Tibial artery (tissue), 4 donors: ENCODE measurements around the gene UST.

Source experiments
- DNase-seq, 2 donors: peaks; one replicate each; pipeline ENCODE4 v3.0.0-alpha.2; 2019
- H3K27ac ChIP-seq, 2 donors: fragments of 200-600 bp; sonication (generic) in 1 of 2; 1 replicate in 1 of 2; 2 replicates in 1 of 2; pipeline ENCODE4 v1.5.1; 2018 to 2019; ENCODE audit warnings: mild to moderate bottlenecking in 1 of 2
- H3K27me3 ChIP-seq, 2 donors: fragments of 200-600 bp; sonication (generic) in 1 of 2; one replicate each; pipeline versions ENCODE4 v1.5.1 to v1.6.0; 2016 to 2019
- H3K36me3 ChIP-seq, 3 donors: fragments of 200-600 bp; sonication (generic) in 2 of 3; one replicate each; pipeline ENCODE4 v1.5.1; 2016 to 2019; ENCODE audit warnings: mild to moderate bottlenecking in 2 of 3
- H3K4me1 ChIP-seq, 4 donors: fragments of 200-600 bp; sonication (generic) in 2 of 4; 1 replicate in 3 of 4; 2 replicates in 1 of 4; pipeline ENCODE4 v1.5.1; 2016 to 2019
- H3K4me3 ChIP-seq, 2 donors: fragments of 200-600 bp; sonication (generic) in 1 of 2; 1 replicate in 1 of 2; 2 replicates in 1 of 2; pipeline ENCODE4 v1.5.1; 2018 to 2019; ENCODE audit warnings: mild to moderate bottlenecking in 2 of 2
- H3K9me3 ChIP-seq, 3 donors: fragments of 200-600 bp; sonication (generic) in 1 of 3; one replicate each; pipeline ENCODE4 v1.5.1; 2016 to 2019
- CTCF ChIP-seq, 2 experiments: fragments of 200-600 bp in 1 of 2; fragments of 450-650 bp in 1 of 2; IDR thresholded peaks; one replicate each; pipeline ENCODE4 v1.5.1; 2017 to 2019; ENCODE audit warnings: antibody characterized with exemption in 2 of 2, mild to moderate bottlenecking in 1 of 2, moderate library complexity in 1 of 2
- intact Hi-C: fragments of 100-400 bp; cut with DNase I; formaldehyde crosslinking; loops from one replicate; pipeline ENCODE4 v1.15.0; 2023; ENCODE audit warnings: low total_unique reads

UST gene

DNA sequence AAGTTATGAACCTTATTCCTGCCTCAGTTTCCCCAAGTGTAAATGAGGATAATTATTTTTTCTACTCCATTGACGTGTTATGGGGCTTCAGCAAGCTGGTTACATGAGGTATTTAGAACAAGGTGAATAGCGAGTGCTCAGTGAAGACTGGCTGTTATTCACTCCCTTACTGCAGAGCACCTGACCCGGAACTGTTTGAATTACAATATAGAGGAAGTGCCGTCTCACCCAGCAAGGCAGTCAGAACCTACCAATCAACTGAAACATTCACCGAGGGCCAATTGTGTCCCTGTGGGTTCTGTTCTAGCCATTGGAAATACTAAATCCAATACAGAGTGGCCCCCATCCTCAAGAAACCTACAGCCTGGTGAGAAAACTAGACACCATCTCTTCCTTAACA, 216.9 kb downstream of the UST start:
- Histone ChIP-seq H3K4me1 (peaks cover 0 to 13% (median 0%) of the 10 kb centered on the region in 4 donors), H3K36me3 (peaks cover 0 to 6% (median 0%) of the 10 kb centered on the region in 3 donors), H3K27me3 (no peaks in the 10 kb centered on the region), H3K4me3 (no peak overlapping the region), H3K9me3 (no peaks in the 10 kb centered on the region), H3K27ac (no peak overlapping the region)
- TF ChIP-seq CTCF (IDR thresholded peaks at IDR 0.05), result no peak
- intact Hi-C loops, result no loop called here
- DNase-seq, result no peak

- peaks cover 0 to 6% (median 0%) of the 10 kb centered on the region in 3 donors for H3K36me3 ChIP-seq
- H3K4me1 ChIP-seq, result peaks cover 0 to 20% (median 0%) of the 10 kb centered on the region in 4 donors
- no peak overlapping the region for H3K27ac ChIP-seq
- H3K27me3 ChIP-seq, result no peaks in the 10 kb centered on the region
- intact Hi-C loops, result no loop called here
- H3K4me3 ChIP-seq, result no peak overlapping the region
- TF ChIP-seq CTCF (IDR thresholded peaks at IDR 0.05), result no peak
- no peaks in the 10 kb centered on the region for H3K9me3 ChIP-seq
- no peak for DNase-seq
Observed at GRCh38 chr6:148964467-148964866, 217.6 kb downstream of the UST start.

DNA sequence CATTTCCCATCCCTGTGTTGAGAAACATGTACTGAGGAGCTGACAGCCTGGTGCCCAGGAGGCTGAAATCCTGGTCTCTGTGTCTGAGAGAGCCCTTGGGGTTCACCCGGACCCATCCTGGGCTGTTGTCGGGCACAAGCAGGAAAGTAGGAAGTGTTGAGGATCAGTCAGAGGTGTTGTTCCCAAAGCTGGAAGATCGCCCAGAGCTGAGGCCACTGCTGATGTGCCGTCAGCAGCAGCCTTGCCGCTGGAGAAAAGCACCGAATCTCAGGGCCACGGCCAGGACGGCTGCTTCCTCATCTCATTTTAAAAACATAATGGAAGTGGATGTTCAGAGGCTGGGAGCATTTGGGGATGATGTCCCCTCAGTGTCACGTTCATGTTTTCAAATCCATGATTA, 218.5 kb downstream of the UST start:
- Histone ChIP-seq H3K4me3 (no peak overlapping the region), H3K27ac (no peak overlapping the region), H3K36me3 (peaks cover 0 to 6% (median 0%) of the 10 kb centered on the region in 3 donors), H3K4me1 (peaks cover 0 to 24% (median 0%) of the 10 kb centered on the region in 4 donors), H3K27me3 (no peaks in the 10 kb centered on the region), H3K9me3 (no peaks in the 10 kb centered on the region)
- intact Hi-C loops, result no loop called here
- no peak for TF ChIP-seq CTCF (IDR thresholded peaks at IDR 0.05)
- no peak for DNase-seq

- no peak for DNase-seq
Observed at GRCh38 chr6:148967011-148967520, 220.2 kb downstream of the UST start.

GRCh38 chr6:148967541-148967956, 220.7 kb downstream of the UST start:
- Histone ChIP-seq H3K36me3 (peaks cover 0 to 6% (median 0%) of the 10 kb centered on the region in 3 donors), H3K27ac (no peak overlapping the region)
- no peak for DNase-seq

More at GRCh38 chr6:148967011-148967520, 220.2 kb downstream of the UST start:
- Histone ChIP-seq H3K9me3 (no peaks in the 10 kb centered on the region), H3K4me3 (no peak overlapping the region), H3K4me1 (peaks cover 0 to 31% (median 3%) of the 10 kb centered on the region in 4 donors), H3K27me3 (no peaks in the 10 kb centered on the region), H3K36me3 (peaks cover 0 to 6% (median 0%) of the 10 kb centered on the region in 3 donors), H3K27ac (no peak overlapping the region)
- TF ChIP-seq CTCF (IDR thresholded peaks at IDR 0.05), result no peak
- intact Hi-C loops, result no loop called here

More at GRCh38 chr6:148967541-148967956, 220.7 kb downstream of the UST start:
- no peak for TF ChIP-seq CTCF (IDR thresholded peaks at IDR 0.05)
- intact Hi-C loops, result no loop called here
- Histone ChIP-seq H3K4me3 (no peak overlapping the region), H3K27me3 (no peaks in the 10 kb centered on the region), H3K4me1 (peaks cover 0 to 31% (median 3%) of the 10 kb centered on the region in 4 donors), H3K9me3 (no peaks in the 10 kb centered on the region)
